ENCODE measurements around the gene YDJC. TPM values are rescaled to one million over a fixed set of nuclear protein-coding genes. Genes with fewer than 3 reads are reported as not detected.
A peak's percentile ranks its signal among the peaks of the same experiment; 100 is the strongest.

Gene YDJC
- total RNA-seq, 1 experiment from 2014 or later = 57.9 TPM

DNA sequence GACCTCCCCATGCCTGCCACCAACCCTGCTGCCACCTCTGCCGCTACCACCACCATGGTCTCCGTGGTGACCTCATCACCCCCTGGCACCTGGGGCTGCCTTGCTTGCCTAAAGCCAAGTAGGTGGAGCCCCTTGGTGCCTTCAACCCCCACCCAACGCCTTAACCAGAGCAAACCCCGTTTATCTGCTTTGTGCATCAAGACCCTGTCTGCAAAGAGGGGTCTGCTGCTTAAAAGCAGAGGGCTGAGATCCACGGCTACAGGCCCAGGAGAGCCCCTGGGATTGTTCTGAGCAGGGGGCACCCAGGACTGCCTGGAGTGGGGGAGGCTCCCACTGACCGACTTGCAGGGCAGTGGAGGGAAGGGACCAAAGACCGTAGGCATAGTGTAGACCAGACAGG lies 31.1 kb upstream of the YDJC start:
- DNase-seq = no peak
- intact Hi-C loops (cut with micrococcal nuclease; ENCODE audit: unreplicated experiment) = no loop called here
- no TSS peak for BruUV-seq (replicated peaks)
- CTCF ChIA-PET = no interaction called here
- H3K4me1 Mint-ChIP-seq (ENCODE audit: low read depth, unreplicated experiment) = peaks cover 13% of the 10 kb centered on the region
- no peaks in the 10 kb centered on the region for H3K9me3 Mint-ChIP-seq (ENCODE audit: low read depth, unreplicated experiment)
- H3K36me3 Mint-ChIP-seq (ENCODE audit: insufficient read depth, unreplicated experiment) = peaks cover 46% of the 10 kb centered on the region
- H3K27me3 Mint-ChIP-seq (ENCODE audit: unreplicated experiment) = no peaks in the 10 kb centered on the region
- no peak overlapping the region for H3K27ac Mint-ChIP-seq (ENCODE audit: unreplicated experiment)
- no peak overlapping the region for H3K4me3 Mint-ChIP-seq (ENCODE audit: low read depth, unreplicated experiment)
- TF ChIP-seq, protein P1, sequence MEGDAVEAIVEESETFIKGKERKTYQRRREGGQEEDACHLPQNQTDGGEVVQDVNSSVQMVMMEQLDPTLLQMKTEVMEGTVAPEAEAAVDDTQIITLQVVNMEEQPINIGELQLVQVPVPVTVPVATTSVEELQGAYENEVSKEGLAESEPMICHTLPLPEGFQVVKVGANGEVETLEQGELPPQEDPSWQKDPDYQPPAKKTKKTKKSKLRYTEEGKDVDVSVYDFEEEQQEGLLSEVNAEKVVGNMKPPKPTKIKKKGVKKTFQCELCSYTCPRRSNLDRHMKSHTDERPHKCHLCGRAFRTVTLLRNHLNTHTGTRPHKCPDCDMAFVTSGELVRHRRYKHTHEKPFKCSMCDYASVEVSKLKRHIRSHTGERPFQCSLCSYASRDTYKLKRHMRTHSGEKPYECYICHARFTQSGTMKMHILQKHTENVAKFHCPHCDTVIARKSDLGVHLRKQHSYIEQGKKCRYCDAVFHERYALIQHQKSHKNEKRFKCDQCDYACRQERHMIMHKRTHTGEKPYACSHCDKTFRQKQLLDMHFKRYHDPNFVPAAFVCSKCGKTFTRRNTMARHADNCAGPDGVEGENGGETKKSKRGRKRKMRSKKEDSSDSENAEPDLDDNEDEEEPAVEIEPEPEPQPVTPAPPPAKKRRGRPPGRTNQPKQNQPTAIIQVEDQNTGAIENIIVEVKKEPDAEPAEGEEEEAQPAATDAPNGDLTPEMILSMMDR (IDR thresholded peaks at IDR 0.05; ENCODE audit: unreplicated experiment) = no peak

DNA sequence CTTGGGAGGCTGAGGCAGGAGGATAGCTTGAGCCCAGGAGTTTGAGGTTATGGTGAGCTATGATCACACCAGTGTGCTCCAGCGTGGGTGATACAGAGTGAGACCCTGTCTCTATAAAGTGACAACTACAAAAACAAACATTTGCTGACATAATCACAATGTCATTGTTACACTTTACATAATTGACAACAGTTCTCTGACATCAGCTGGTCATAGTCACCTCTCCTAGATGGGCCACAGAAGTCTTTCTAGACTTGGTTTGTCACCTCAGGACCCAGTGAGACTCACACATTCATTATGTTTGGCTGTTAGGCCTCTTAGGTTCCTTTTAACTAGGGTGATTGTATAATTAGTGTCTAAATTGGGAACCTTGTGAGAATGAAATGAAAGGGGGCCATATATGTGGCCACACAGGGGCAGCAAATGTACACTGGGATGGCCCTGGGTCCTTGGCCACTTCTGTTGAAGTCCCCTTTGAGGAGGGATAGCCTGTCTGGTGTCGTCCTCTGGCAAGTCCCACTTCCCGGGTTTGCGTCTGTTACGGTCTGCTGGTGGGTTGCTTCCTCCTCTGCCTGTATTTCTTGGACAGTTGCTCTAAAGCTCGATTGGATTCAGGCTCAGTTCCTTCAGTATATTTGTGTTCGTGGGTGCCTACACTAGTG lies 30.2 kb upstream of the YDJC start:
- BruUV-seq (replicated peaks) = no TSS peak
- Mint-ChIP-seq H3K27ac (ENCODE audit: unreplicated experiment) (no peak overlapping the region), H3K4me3 (ENCODE audit: low read depth, unreplicated experiment) (no peak overlapping the region), H3K27me3 (ENCODE audit: unreplicated experiment) (no peaks in the 10 kb centered on the region), H3K9me3 (ENCODE audit: low read depth, unreplicated experiment) (no peaks in the 10 kb centered on the region), H3K36me3 (ENCODE audit: insufficient read depth, unreplicated experiment) (peaks cover 36% of the 10 kb centered on the region), H3K4me1 (ENCODE audit: low read depth, unreplicated experiment) (peaks cover 13% of the 10 kb centered on the region)
- intact Hi-C loops (cut with micrococcal nuclease; ENCODE audit: unreplicated experiment) = no loop called here
- CTCF ChIA-PET = no interaction called here
- DNase-seq = no peak
- TF ChIP-seq, protein P1 (IDR thresholded peaks at IDR 0.05; ENCODE audit: unreplicated experiment) = no peak

DNA sequence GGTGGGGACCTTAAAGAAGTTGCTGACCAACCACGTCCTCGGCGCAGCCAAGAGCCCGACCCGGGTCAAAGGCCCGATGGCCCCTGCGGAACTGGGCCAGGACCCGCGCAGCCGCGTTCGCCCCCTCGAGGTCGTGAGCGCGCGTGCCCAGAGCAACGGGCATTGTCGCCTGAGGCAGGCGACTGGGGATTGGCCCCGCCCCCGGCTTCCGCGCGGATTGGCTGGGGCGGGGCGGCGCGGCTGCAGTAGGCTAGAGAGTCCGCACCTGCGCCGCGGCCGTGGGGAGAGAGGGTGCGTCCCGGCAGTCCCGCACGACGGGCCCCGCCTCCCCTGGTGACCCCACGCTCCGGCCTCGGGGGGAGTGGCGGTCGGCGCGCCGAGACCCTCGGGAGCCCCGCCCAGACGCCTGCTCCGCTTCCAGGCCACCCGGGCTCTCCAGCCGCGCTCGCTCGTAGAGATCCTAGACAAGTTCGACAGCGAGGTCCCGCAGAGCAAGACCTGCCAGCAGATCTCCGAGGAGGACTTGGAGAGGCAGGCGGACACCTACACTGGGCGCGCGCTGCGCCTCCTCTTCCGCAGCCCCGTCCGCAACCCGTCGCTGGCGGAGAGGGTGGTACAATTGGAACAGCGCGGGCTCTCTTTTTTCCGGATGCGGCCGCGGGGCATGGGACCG lies 27.7 kb upstream of the YDJC start:
- no peaks in the 10 kb centered on the region for H3K9me3 Mint-ChIP-seq (ENCODE audit: low read depth, unreplicated experiment)
- no peaks in the 10 kb centered on the region for H3K27me3 Mint-ChIP-seq (ENCODE audit: unreplicated experiment)
- H3K36me3 Mint-ChIP-seq (ENCODE audit: insufficient read depth, unreplicated experiment) = peaks cover 47% of the 10 kb centered on the region
- intact Hi-C loops (cut with micrococcal nuclease; ENCODE audit: unreplicated experiment) = no loop called here
- H3K27ac Mint-ChIP-seq (ENCODE audit: unreplicated experiment) = peak overlapping the region; percentile 70
- DNase-seq = peak; percentile 91
- CTCF ChIA-PET = interaction anchor here (0.6 to 1.0 kb wide), 4 partner anchors 11 to 268 kb away, joined by 3 to 6 read pairs (median 4); no protein-coding TSS in a partner anchor
- peak overlapping the region; percentile 87 for H3K4me3 Mint-ChIP-seq (ENCODE audit: low read depth, unreplicated experiment)
- H3K4me1 Mint-ChIP-seq (ENCODE audit: low read depth, unreplicated experiment) = peaks cover 13% of the 10 kb centered on the region
- no TSS peak for BruUV-seq (replicated peaks)
- TF ChIP-seq, protein P1 (IDR thresholded peaks at IDR 0.05; ENCODE audit: unreplicated experiment) = peak; percentile 22

DNA sequence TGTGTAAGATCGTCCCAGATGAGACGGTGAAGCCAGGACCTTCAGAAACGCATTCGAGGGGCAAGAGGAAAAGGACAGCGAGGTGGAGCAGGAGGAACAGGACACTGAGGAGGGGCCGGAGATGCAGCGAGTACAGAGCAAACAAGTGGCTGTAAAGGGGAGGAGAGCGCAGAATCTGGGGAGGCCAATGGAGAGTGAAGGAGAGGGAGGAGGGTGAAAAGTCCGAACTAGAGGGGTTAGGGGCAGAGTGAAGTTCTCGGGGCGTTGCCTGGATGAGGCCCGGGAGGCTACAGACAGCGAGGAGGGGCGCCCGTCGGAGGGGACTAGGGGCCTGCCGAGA lies 27.2 kb upstream of the YDJC start:
- CTCF ChIA-PET = no interaction called here
- intact Hi-C loops (cut with micrococcal nuclease; ENCODE audit: unreplicated experiment) = no loop called here
- peaks cover 52% of the 10 kb centered on the region for H3K36me3 Mint-ChIP-seq (ENCODE audit: insufficient read depth, unreplicated experiment)

More for the DNA sequence above, 27.2 kb upstream of the YDJC start:
- Mint-ChIP-seq H3K4me3 (ENCODE audit: low read depth, unreplicated experiment) (peak overlapping the region; percentile 87), H3K27ac (ENCODE audit: unreplicated experiment) (peak overlapping the region; percentile 42), H3K4me1 (ENCODE audit: low read depth, unreplicated experiment) (peaks cover 13% of the 10 kb centered on the region), H3K27me3 (ENCODE audit: unreplicated experiment) (no peaks in the 10 kb centered on the region), H3K9me3 (ENCODE audit: low read depth, unreplicated experiment) (no peaks in the 10 kb centered on the region)
- BruUV-seq (replicated peaks) = no TSS peak
- DNase-seq = no peak
- TF ChIP-seq, protein P1 (IDR thresholded peaks at IDR 0.05; ENCODE audit: unreplicated experiment) = no peak

All from Calu3 (cell line).